Adrenal gland (tissue), 12 donors: ENCODE data around the gene SLC8A2. TPM values are rescaled to one million over a fixed set of nuclear protein-coding genes. Genes with fewer than 3 reads are reported as not detected.

Source experiments
- DNase-seq, 7 donors: peaks; one replicate each; pipeline ENCODE4 v3.0.0-alpha.2; 2019 to 2020
- H3K27ac ChIP-seq, 5 donors: fragments of 200-600 bp; sonication (generic) in 4 of 5; 1 replicate in 3 of 5; 2 replicates in 2 of 5; pipeline versions ENCODE4 v1.5.1 to v1.8.0; 2016 to 2020; ENCODE audit warnings: mild to moderate bottlenecking in 1 of 5
- H3K27me3 ChIP-seq: fragments of 200-600 bp; 2 replicates; pipeline ENCODE4 v1.8.0; 2021
- H3K36me3 ChIP-seq, 2 donors: fragments of 200-600 bp; replicated peaks in 1 of 2; 1 replicate in 1 of 2; 2 replicates in 1 of 2; pipeline versions ENCODE4 v1.5.1 to v1.8.0; 2018 to 2022
- H3K4me1 ChIP-seq, 2 donors: fragments of 200-600 bp; replicated peaks in 1 of 2; 1 replicate in 1 of 2; 2 replicates in 1 of 2; pipeline versions ENCODE4 v1.5.1 to v1.8.0; 2018 to 2021
- H3K4me3 ChIP-seq, 4 donors: fragments of 200-600 bp; sonication (generic) in 3 of 4; one replicate each; pipeline ENCODE4 v1.5.1; 2016 to 2018
- H3K9me3 ChIP-seq, 3 donors: fragments of 200-600 bp; sonication (generic) in 1 of 3; replicated peaks in 1 of 3; 1 replicate in 2 of 3; 2 replicates in 1 of 3; pipeline versions ENCODE4 v1.5.1 to v1.8.0; 2016 to 2021
- POLR2A ChIP-seq, 2 donors: fragments of 450-650 bp; IDR thresholded peaks; one replicate each; pipeline ENCODE4 v1.6.1; 2017; ENCODE audit warnings: antibody characterized with exemption in 2 of 2, mild to moderate bottlenecking in 2 of 2, moderate library complexity in 1 of 2
- WGBS, 4 donors: extraction: QIAGEN DNeasy Blood & Tissue Kit in 2 of 4; methylation state at CpG; one replicate each; pipeline versions ENCODE4 v1.1.5 to v1.1.7; 2013 to 2017; 5-methylcytosine and 5-hydroxymethylcytosine counted together
- intact Hi-C, 2 donors: fragments of 100-400 bp; cut with DNase I; formaldehyde crosslinking; loops; one replicate each; pipeline versions ENCODE4 v1.14.1 to v1.15.0; 2022 to 2023
- polyA plus RNA-seq, 3 donors: library from polyadenylated mRNA; stranded (reverse); fragments of 200-250 nt in 2 of 3; fragments of 350-450 nt in 1 of 3; fragmentation: Illumina TruSeq in 1 of 3; extraction: RNeasy Lipid Tissue Mini Kit (QIAGEN cat#74804) in 1 of 3; gene quantifications; one replicate each; pipeline ENCODE4 v1.2.3, GENCODE V29; 2013 to 2014
- total RNA-seq, 9 donors: library from RNA; depleted of rRNA in 4 of 9; stranded (reverse); fragments of >200 nt in 4 of 9; fragments of 120-200 nt in 1 of 9; fragmentation: NEBNext Ultra II Directional in 1 of 9; extraction: Animal tissue kit (Norgen Biotek cat#: 25700) in 1 of 9; gene quantifications; one replicate each; pipeline versions ENCODE4 v1.1.0 to v1.2.4, GENCODE V29; 2013 to 2023
- TF ChIP-seq, protein P1 (sequence below), 6 experiments: fragments of 450-650 bp in 4 of 6; fragments of 200-600 bp in 2 of 6; sonication (generic) in 1 of 6; IDR thresholded peaks; 1 replicate in 5 of 6; 2 replicates in 1 of 6; pipeline versions ENCODE4 v1.5.1 to v1.8.0; 2016 to 2021; ENCODE audit warnings: antibody characterized with exemption in 6 of 6, mild to moderate bottlenecking in 2 of 6, moderate library complexity in 1 of 6
- donor health status: healthy with polysubstance abuse.
- donor health status: Bipolar disorder and iron deficiency.
- donor health status: DM: yes; HTN: yes; CAD: no.
- donor health status: DM: no; HTN: no; CAD: no.
- donor health status: DM: no; HTN: no; CAD: no.
- donor health status: DM: yes; HTN: yes; CAD: no.

SLC8A2 gene
- total and polyA plus RNA-seq, 12 donors = 0.22 to 6.1 (median 3.0) TPM; not detected in 3

DNA sequence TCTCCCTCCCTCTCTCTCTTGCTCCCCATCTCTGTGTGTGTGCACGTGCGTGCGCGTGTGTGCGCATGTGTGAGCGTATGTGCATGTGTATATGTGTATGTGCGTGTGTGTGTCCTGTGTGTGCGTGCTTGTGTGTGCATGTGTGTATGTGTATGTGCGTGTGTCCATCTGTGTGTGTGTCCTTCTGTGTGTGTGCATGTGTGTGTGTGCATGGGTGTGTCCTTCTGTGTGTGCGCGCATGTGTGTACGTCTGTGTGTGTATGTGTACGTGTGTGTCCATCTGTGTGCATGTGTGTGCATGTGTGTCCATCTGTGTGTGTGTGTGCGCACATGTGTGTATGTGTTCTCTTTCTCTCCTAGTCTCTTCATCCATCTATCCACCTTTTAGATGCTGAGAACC is 12.2 kb downstream of the SLC8A2 start:
- no peak for DNase-seq
- Histone ChIP-seq H3K27ac (no peak overlapping the region), H3K4me1 (peaks cover 0 to 6% of the 10 kb centered on the region in 2 donors), H3K36me3 (no peaks in the 10 kb centered on the region), H3K4me3 (no peak overlapping the region), H3K9me3 (peaks cover 0 to 9% (median 0%) of the 10 kb centered on the region in 3 donors), H3K27me3 (peaks cover 35% of the 10 kb centered on the region)
- TF ChIP-seq, protein P1, sequence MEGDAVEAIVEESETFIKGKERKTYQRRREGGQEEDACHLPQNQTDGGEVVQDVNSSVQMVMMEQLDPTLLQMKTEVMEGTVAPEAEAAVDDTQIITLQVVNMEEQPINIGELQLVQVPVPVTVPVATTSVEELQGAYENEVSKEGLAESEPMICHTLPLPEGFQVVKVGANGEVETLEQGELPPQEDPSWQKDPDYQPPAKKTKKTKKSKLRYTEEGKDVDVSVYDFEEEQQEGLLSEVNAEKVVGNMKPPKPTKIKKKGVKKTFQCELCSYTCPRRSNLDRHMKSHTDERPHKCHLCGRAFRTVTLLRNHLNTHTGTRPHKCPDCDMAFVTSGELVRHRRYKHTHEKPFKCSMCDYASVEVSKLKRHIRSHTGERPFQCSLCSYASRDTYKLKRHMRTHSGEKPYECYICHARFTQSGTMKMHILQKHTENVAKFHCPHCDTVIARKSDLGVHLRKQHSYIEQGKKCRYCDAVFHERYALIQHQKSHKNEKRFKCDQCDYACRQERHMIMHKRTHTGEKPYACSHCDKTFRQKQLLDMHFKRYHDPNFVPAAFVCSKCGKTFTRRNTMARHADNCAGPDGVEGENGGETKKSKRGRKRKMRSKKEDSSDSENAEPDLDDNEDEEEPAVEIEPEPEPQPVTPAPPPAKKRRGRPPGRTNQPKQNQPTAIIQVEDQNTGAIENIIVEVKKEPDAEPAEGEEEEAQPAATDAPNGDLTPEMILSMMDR (IDR thresholded peaks at IDR 0.05) = no peak
- TF ChIP-seq POLR2A (IDR thresholded peaks at IDR 0.05) = no peak
- intact Hi-C loops = no loop called here
- 82 to 88% (median 84%) methylated on average over 14 of the region's 14 CpGs for WGBS, 4 donors

DNA sequence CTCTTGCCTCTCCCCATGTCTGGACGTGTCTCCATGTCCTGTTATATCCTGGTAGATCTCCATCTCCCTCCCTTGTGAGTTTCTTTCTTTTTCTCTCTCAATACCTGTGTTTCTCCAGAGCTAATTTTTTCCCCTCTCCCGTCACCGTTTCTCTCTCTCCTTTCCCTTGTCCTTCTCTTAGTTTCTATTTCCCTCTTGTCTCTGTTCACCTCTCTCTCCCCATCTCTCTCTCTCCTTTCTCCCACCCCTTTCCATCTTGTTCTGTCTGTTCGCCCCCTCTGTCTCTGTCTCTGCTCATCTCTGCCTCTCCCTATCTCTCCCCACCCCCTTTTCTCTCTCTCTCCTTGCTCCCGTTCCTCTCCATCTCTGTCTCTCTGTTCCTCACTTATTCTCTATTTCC is 13.0 kb downstream of the SLC8A2 start:
- Histone ChIP-seq H3K27ac (no peak overlapping the region), H3K27me3 (peaks cover 30% of the 10 kb centered on the region), H3K4me1 (peaks cover 0 to 6% of the 10 kb centered on the region in 2 donors), H3K36me3 (no peaks in the 10 kb centered on the region), H3K4me3 (no peak overlapping the region), H3K9me3 (peaks cover 0 to 9% (median 0%) of the 10 kb centered on the region in 3 donors)
- 21 to 33% (median 26%) methylated on average over 5 of the region's 5 CpGs for WGBS, 4 donors
- no peak for TF ChIP-seq POLR2A (IDR thresholded peaks at IDR 0.05)
- TF ChIP-seq, protein P1 (IDR thresholded peaks at IDR 0.05) = no peak
- DNase-seq = no peak
- intact Hi-C loops = no loop called here

- H3K27me3 ChIP-seq = peaks cover 29% of the 10 kb centered on the region
- 24 to 87% (median 54%) methylated on average over 3 to 77 of the region's 77 CpGs for WGBS, 4 donors
- H3K36me3 ChIP-seq = no peaks in the 10 kb centered on the region
- no peak overlapping the region for H3K27ac ChIP-seq
- no peak for DNase-seq
- peaks cover 0 to 6% of the 10 kb centered on the region in 2 donors for H3K4me1 ChIP-seq
- H3K4me3 ChIP-seq = peak overlapping the region in 1 of 4 donors; percentile 5
- peaks cover 0 to 9% (median 0%) of the 10 kb centered on the region in 3 donors for H3K9me3 ChIP-seq
- intact Hi-C loops = no loop called here
- TF ChIP-seq, protein P1 (IDR thresholded peaks at IDR 0.05) = no peak
- TF ChIP-seq POLR2A (IDR thresholded peaks at IDR 0.05) = no peak
Observed at GRCh38 chr19:47456721-47457474, 14.8 kb downstream of the SLC8A2 start.

- Histone ChIP-seq H3K36me3 (no peaks in the 10 kb centered on the region), H3K9me3 (peaks cover 0 to 2% (median 0%) of the 10 kb centered on the region in 3 donors), H3K4me1 (peaks cover 5 to 9% of the 10 kb centered on the region in 2 donors), H3K4me3 (no peak overlapping the region), H3K27me3 (peaks cover 25% of the 10 kb centered on the region), H3K27ac (no peak overlapping the region)
- intact Hi-C loops = no loop called here
- no peak for DNase-seq
- TF ChIP-seq POLR2A (IDR thresholded peaks at IDR 0.05) = no peak
- TF ChIP-seq, protein P1 (IDR thresholded peaks at IDR 0.05) = no peak
- 54 to 68% (median 62%) methylated on average over 7 of the region's 7 CpGs for WGBS, 4 donors
Observed at GRCh38 chr19:47450478-47450877, 21.2 kb downstream of the SLC8A2 start.
